Fibroblast of lung (primary cell): ENCODE data around the gene BLZF1. TPM values are rescaled to one million over a fixed set of nuclear protein-coding genes. Genes with fewer than 3 reads are reported as not detected.

Experiments used
- DNase-seq, 2 donors: peaks; one replicate each; pipeline versions ENCODE4 v3.0.0 to v3.0.0-alpha.2; 2010; ENCODE audit warnings: low read depth in 2 of 2
- H2AFZ ChIP-seq: 2 replicates; pipeline ENCODE4 v1.5.1; 2012; ENCODE audit warnings: low read length, control low read depth, inconsistent platforms
- H3K27ac ChIP-seq: 2 replicates; pipeline ENCODE4 v1.5.1; 2011; ENCODE audit warnings: low read length, control low read depth; ENCODE audit not compliant: insufficient read depth
- H3K27me3 ChIP-seq: 2 replicates; pipeline ENCODE4 v1.5.1; 2011; ENCODE audit warnings: mild to moderate bottlenecking, low read length; ENCODE audit not compliant: control insufficient read depth, insufficient read depth
- H3K36me3 ChIP-seq: 2 replicates; pipeline ENCODE4 v1.5.1; 2011; ENCODE audit warnings: low read length; ENCODE audit not compliant: control insufficient read depth, insufficient read depth
- H3K4me1 ChIP-seq: 2 replicates; pipeline ENCODE4 v1.5.1; 2011; ENCODE audit warnings: low read length; ENCODE audit not compliant: control insufficient read depth, insufficient read depth; ENCODE audit errors: extremely low read depth
- H3K4me2 ChIP-seq: 2 replicates; pipeline ENCODE4 v1.5.1; 2011; ENCODE audit warnings: low read length, control low read depth; ENCODE audit not compliant: insufficient read depth; ENCODE audit errors: extremely low read depth
- H3K4me3 ChIP-seq, 4 experiments: fragments of 200-600 bp in 1 of 4; sonication (generic) in 1 of 4; replicated peaks in 1 of 4; 2 replicates each; pipeline ENCODE4 v1.5.1; 2011 to 2016; ENCODE audit warnings: low read length in 4 of 4, low read depth in 3 of 4, mild to moderate bottlenecking in 3 of 4, control low read depth in 2 of 4, inconsistent platforms in 1 of 4, mixed read lengths in 1 of 4; ENCODE audit not compliant: insufficient read depth in 1 of 4; ENCODE audit errors: control extremely low read depth in 1 of 4
- H3K79me2 ChIP-seq: 2 replicates; pipeline ENCODE4 v1.5.1; 2012; ENCODE audit warnings: mild to moderate bottlenecking, low read length, inconsistent platforms; ENCODE audit not compliant: control insufficient read depth, insufficient read depth
- H3K9ac ChIP-seq: 2 replicates; pipeline ENCODE4 v1.5.1; 2011; ENCODE audit warnings: mild to moderate bottlenecking, low read length, control low read depth; ENCODE audit not compliant: insufficient read depth
- H3K9me3 ChIP-seq: 2 replicates; pipeline ENCODE4 v1.5.1; 2012; ENCODE audit warnings: low read depth, low read length; ENCODE audit not compliant: control insufficient read depth, insufficient read depth
- H4K20me1 ChIP-seq: 2 replicates; pipeline ENCODE4 v1.5.1; 2011; ENCODE audit warnings: low read length; ENCODE audit not compliant: control insufficient read depth, insufficient read depth; ENCODE audit errors: extremely low read depth
- CTCF ChIP-seq, 2 donors: IDR thresholded peaks in 1 of 2; conservative IDR thresholded peaks in 1 of 2; 1 replicate in 1 of 2; 2 replicates in 1 of 2; pipeline ENCODE4 v1.5.1; 2011 to 2012; ENCODE audit warnings: low read length in 2 of 2, control low read depth in 1 of 2, inconsistent platforms in 1 of 2, low read depth in 1 of 2, mild to moderate bottlenecking in 1 of 2
- EZH2 ChIP-seq: IDR thresholded peaks from 2 replicates; pipeline ENCODE4 v1.5.1; 2012; ENCODE audit warnings: low read length, control low read depth, mild to moderate bottlenecking; ENCODE audit errors: missing control alignments
- polyA plus RNA-seq, 2 donors: library from polyadenylated mRNA; depleted of rRNA in 1 of 2; stranded (reverse) in 1 of 2; unstranded in 1 of 2; fragments of >200 nt; gene quantifications; 2 replicates each; pipeline ENCODE4 v1.2.1, GENCODE V29; 2011 to 2012; ENCODE audit warnings: missing spikeins in 1 of 2
- total RNA-seq: library from RNA; depleted of rRNA; stranded (reverse); fragments of >200 nt; gene quantifications from 2 replicates; pipeline ENCODE4 v1.2.1, GENCODE V29; 2014

The BLZF1 gene
- total and polyA plus RNA-seq, 2 donors (not counting 1 experiment from before 2014, with no cell fraction given) = 27.1 to 28.0 TPM

GRCh38 chr1:169321539-169321938 lies 46.5 kb upstream of the BLZF1 start:
- Histone ChIP-seq H4K20me1 (no peaks in the 10 kb centered on the region), H3K4me1 (no peaks in the 10 kb centered on the region), H3K36me3 (no peaks in the 10 kb centered on the region), H3K27me3 (no peaks in the 10 kb centered on the region), H3K4me2 (no peak overlapping the region), H3K9me3 (no peaks in the 10 kb centered on the region), H3K4me3 (no peak overlapping the region), H3K9ac (no peak overlapping the region), H2AFZ (no peak overlapping the region), H3K79me2 (no peaks in the 10 kb centered on the region), H3K27ac (no peak overlapping the region)
- TF ChIP-seq CTCF (conservative IDR thresholded peaks at IDR 0.05 in 1 of 2, IDR thresholded peaks at IDR 0.05 in 1 of 2; ENCODE audit: low read depth in 1 of 2, low read length in 2 of 2) (no peak), EZH2 (no peak)
- peak; percentile 55 to 84 for DNase-seq

GRCh38 chr1:169322138-169322537 lies 45.9 kb upstream of the BLZF1 start:
- no peak for TF ChIP-seq CTCF (conservative IDR thresholded peaks at IDR 0.05 in 1 of 2, IDR thresholded peaks at IDR 0.05 in 1 of 2; ENCODE audit: low read depth in 1 of 2, low read length in 2 of 2)
- TF ChIP-seq EZH2 = no peak
- no peaks in the 10 kb centered on the region for H3K36me3 ChIP-seq

GRCh38 chr1:169325117-169325516 lies 42.9 kb upstream of the BLZF1 start:
- H4K20me1 ChIP-seq = no peaks in the 10 kb centered on the region
- no peaks in the 10 kb centered on the region for H3K27me3 ChIP-seq
- DNase-seq = no peak
- H3K9ac ChIP-seq = no peak overlapping the region
- H3K9me3 ChIP-seq = no peaks in the 10 kb centered on the region
- H3K36me3 ChIP-seq = no peaks in the 10 kb centered on the region
- H3K79me2 ChIP-seq = no peaks in the 10 kb centered on the region
- TF ChIP-seq EZH2 = no peak
- TF ChIP-seq CTCF (conservative IDR thresholded peaks at IDR 0.05 in 1 of 2, IDR thresholded peaks at IDR 0.05 in 1 of 2; ENCODE audit: low read depth in 1 of 2, low read length in 2 of 2) = no peak
- H2AFZ ChIP-seq = no peak overlapping the region
- no peaks in the 10 kb centered on the region for H3K4me1 ChIP-seq
- H3K4me3 ChIP-seq = no peak overlapping the region
- H3K4me2 ChIP-seq = no peak overlapping the region
- no peak overlapping the region for H3K27ac ChIP-seq

More at GRCh38 chr1:169322138-169322537, 45.9 kb upstream of the BLZF1 start:
- no peaks in the 10 kb centered on the region for H3K27me3 ChIP-seq
- no peaks in the 10 kb centered on the region for H3K79me2 ChIP-seq
- no peak overlapping the region for H3K4me2 ChIP-seq
- no peak overlapping the region for H2AFZ ChIP-seq
- no peak for DNase-seq
- no peaks in the 10 kb centered on the region for H3K9me3 ChIP-seq
- H3K9ac ChIP-seq = no peak overlapping the region
- no peak overlapping the region for H3K4me3 ChIP-seq
- H4K20me1 ChIP-seq = no peaks in the 10 kb centered on the region
- H3K27ac ChIP-seq = no peak overlapping the region
- H3K4me1 ChIP-seq = no peaks in the 10 kb centered on the region
